Measurements from ENCODE around the gene NGRN.
"Not testable (repeated sequence)": the region's sequence is repeated elsewhere in the genome, so short reads cannot be mapped to it uniquely, and the experiment has no call there.

NGRN gene

GRCh38 chr15:90296316-90296884 lies 30.9 kb downstream of the NGRN start:
- not testable (repeated sequence) for H3K4me3 ChIP-seq (ENCODE audit: low read length in 2 of 2); H3K27me3 ChIP-seq (ENCODE audit: control insufficient read depth in 2 of 2, insufficient read depth in 2 of 2, low read length in 2 of 2); H3K9me3 ChIP-seq (ENCODE audit: control insufficient read depth in 2 of 2, low read length in 2 of 2); H3K9ac ChIP-seq (ENCODE audit: low read depth in 1 of 2, low read length in 2 of 2); H3K27ac ChIP-seq (ENCODE audit: low read depth in 2 of 2, low read length in 2 of 2); H3K4me1 ChIP-seq (ENCODE audit: control insufficient read depth in 2 of 2, insufficient read depth in 2 of 2, low read length in 2 of 2); H3K36me3 ChIP-seq (ENCODE audit: control insufficient read depth in 2 of 2, insufficient read depth in 2 of 2, low read length in 2 of 2)

- Histone ChIP-seq H3K9me3 (ENCODE audit: control insufficient read depth in 2 of 2, low read length in 2 of 2) (no peaks in the 10 kb centered on the region), H3K4me1 (ENCODE audit: control insufficient read depth in 2 of 2, insufficient read depth in 2 of 2, low read length in 2 of 2) (peaks cover 3 to 6% of the 10 kb centered on the region in 2 donors), H3K9ac (ENCODE audit: low read depth in 1 of 2, low read length in 2 of 2) (no peak overlapping the region), H3K27ac (ENCODE audit: low read depth in 2 of 2, low read length in 2 of 2) (no peak overlapping the region), H3K27me3 (ENCODE audit: control insufficient read depth in 2 of 2, insufficient read depth in 2 of 2, low read length in 2 of 2) (no peaks in the 10 kb centered on the region), H3K4me3 (ENCODE audit: low read length in 2 of 2) (no peak overlapping the region), H3K36me3 (ENCODE audit: control insufficient read depth in 2 of 2, insufficient read depth in 2 of 2, low read length in 2 of 2) (no peaks in the 10 kb centered on the region)
Measured at GRCh38 chr15:90297021-90297420, 31.5 kb downstream of the NGRN start.

GRCh38 chr15:90300541-90300940 lies 35.1 kb downstream of the NGRN start:
- Histone ChIP-seq H3K9me3 (ENCODE audit: control insufficient read depth in 2 of 2, low read length in 2 of 2) (no peaks in the 10 kb centered on the region), H3K4me1 (ENCODE audit: control insufficient read depth in 2 of 2, insufficient read depth in 2 of 2, low read length in 2 of 2) (peaks cover 0 to 3% of the 10 kb centered on the region in 2 donors), H3K27me3 (ENCODE audit: control insufficient read depth in 2 of 2, insufficient read depth in 2 of 2, low read length in 2 of 2) (no peaks in the 10 kb centered on the region), H3K27ac (ENCODE audit: low read depth in 2 of 2, low read length in 2 of 2) (no peak overlapping the region), H3K36me3 (ENCODE audit: control insufficient read depth in 2 of 2, insufficient read depth in 2 of 2, low read length in 2 of 2) (no peaks in the 10 kb centered on the region), H3K4me3 (ENCODE audit: low read length in 2 of 2) (no peak overlapping the region), H3K9ac (ENCODE audit: low read depth in 1 of 2, low read length in 2 of 2) (no peak overlapping the region)

GRCh38 chr15:90300988-90301706 lies 35.7 kb downstream of the NGRN start:
- Histone ChIP-seq H3K27me3 (ENCODE audit: control insufficient read depth in 2 of 2, insufficient read depth in 2 of 2, low read length in 2 of 2) (no peaks in the 10 kb centered on the region), H3K4me3 (ENCODE audit: low read length in 2 of 2) (no peak overlapping the region), H3K27ac (ENCODE audit: low read depth in 2 of 2, low read length in 2 of 2) (no peak overlapping the region), H3K9ac (ENCODE audit: low read depth in 1 of 2, low read length in 2 of 2) (no peak overlapping the region), H3K36me3 (ENCODE audit: control insufficient read depth in 2 of 2, insufficient read depth in 2 of 2, low read length in 2 of 2) (no peaks in the 10 kb centered on the region), H3K9me3 (ENCODE audit: control insufficient read depth in 2 of 2, low read length in 2 of 2) (no peaks in the 10 kb centered on the region), H3K4me1 (ENCODE audit: control insufficient read depth in 2 of 2, insufficient read depth in 2 of 2, low read length in 2 of 2) (peaks cover 0 to 3% of the 10 kb centered on the region in 2 donors)

GRCh38 chr15:90301707-90302300 lies 36.3 kb downstream of the NGRN start:
- H3K27ac ChIP-seq (ENCODE audit: low read depth in 2 of 2, low read length in 2 of 2), result no peak overlapping the region
- H3K9me3 ChIP-seq (ENCODE audit: control insufficient read depth in 2 of 2, low read length in 2 of 2), result no peaks in the 10 kb centered on the region
- H3K27me3 ChIP-seq (ENCODE audit: control insufficient read depth in 2 of 2, insufficient read depth in 2 of 2, low read length in 2 of 2), result no peaks in the 10 kb centered on the region
- no peaks in the 10 kb centered on the region for H3K36me3 ChIP-seq (ENCODE audit: control insufficient read depth in 2 of 2, insufficient read depth in 2 of 2, low read length in 2 of 2)
- no peak overlapping the region for H3K4me3 ChIP-seq (ENCODE audit: low read length in 2 of 2)
- peaks cover 3% of the 10 kb centered on the region in 2 donors for H3K4me1 ChIP-seq (ENCODE audit: control insufficient read depth in 2 of 2, insufficient read depth in 2 of 2, low read length in 2 of 2)
- H3K9ac ChIP-seq (ENCODE audit: low read depth in 1 of 2, low read length in 2 of 2), result no peak overlapping the region

GRCh38 chr15:90305355-90305754 lies 39.9 kb downstream of the NGRN start:
- H3K27me3 ChIP-seq (ENCODE audit: control insufficient read depth in 2 of 2, insufficient read depth in 2 of 2, low read length in 2 of 2); H3K27ac ChIP-seq (ENCODE audit: low read depth in 2 of 2, low read length in 2 of 2); H3K36me3 ChIP-seq (ENCODE audit: control insufficient read depth in 2 of 2, insufficient read depth in 2 of 2, low read length in 2 of 2); H3K9ac ChIP-seq (ENCODE audit: low read depth in 1 of 2, low read length in 2 of 2); H3K9me3 ChIP-seq (ENCODE audit: control insufficient read depth in 2 of 2, low read length in 2 of 2); H3K4me3 ChIP-seq (ENCODE audit: low read length in 2 of 2); H3K4me1 ChIP-seq (ENCODE audit: control insufficient read depth in 2 of 2, insufficient read depth in 2 of 2, low read length in 2 of 2): not testable (repeated sequence)

- no peak overlapping the region for H3K9ac ChIP-seq (ENCODE audit: low read depth in 1 of 2, low read length in 2 of 2)
- H3K36me3 ChIP-seq (ENCODE audit: control insufficient read depth in 2 of 2, insufficient read depth in 2 of 2, low read length in 2 of 2), result no peaks in the 10 kb centered on the region
- H3K27me3 ChIP-seq (ENCODE audit: control insufficient read depth in 2 of 2, insufficient read depth in 2 of 2, low read length in 2 of 2), result no peaks in the 10 kb centered on the region
- peaks cover 3% of the 10 kb centered on the region in 2 donors for H3K4me1 ChIP-seq (ENCODE audit: control insufficient read depth in 2 of 2, insufficient read depth in 2 of 2, low read length in 2 of 2)
- H3K27ac ChIP-seq (ENCODE audit: low read depth in 2 of 2, low read length in 2 of 2), result no peak overlapping the region
- H3K9me3 ChIP-seq (ENCODE audit: control insufficient read depth in 2 of 2, low read length in 2 of 2), result no peaks in the 10 kb centered on the region
- no peak overlapping the region for H3K4me3 ChIP-seq (ENCODE audit: low read length in 2 of 2)
Measured at GRCh38 chr15:90305932-90306331, 40.5 kb downstream of the NGRN start.

GRCh38 chr15:90306560-90306959 lies 41.1 kb downstream of the NGRN start:
- H3K27ac ChIP-seq (ENCODE audit: low read depth in 2 of 2, low read length in 2 of 2), result no peak overlapping the region
- H3K27me3 ChIP-seq (ENCODE audit: control insufficient read depth in 2 of 2, insufficient read depth in 2 of 2, low read length in 2 of 2), result no peaks in the 10 kb centered on the region
- no peak overlapping the region for H3K9ac ChIP-seq (ENCODE audit: low read depth in 1 of 2, low read length in 2 of 2)
- H3K36me3 ChIP-seq (ENCODE audit: control insufficient read depth in 2 of 2, insufficient read depth in 2 of 2, low read length in 2 of 2), result no peaks in the 10 kb centered on the region
- H3K4me1 ChIP-seq (ENCODE audit: control insufficient read depth in 2 of 2, insufficient read depth in 2 of 2, low read length in 2 of 2), result peaks cover 0 to 3% of the 10 kb centered on the region in 2 donors
- no peak overlapping the region for H3K4me3 ChIP-seq (ENCODE audit: low read length in 2 of 2)
- H3K9me3 ChIP-seq (ENCODE audit: control insufficient read depth in 2 of 2, low read length in 2 of 2), result no peaks in the 10 kb centered on the region

GRCh38 chr15:90307661-90308060 lies 42.2 kb downstream of the NGRN start:
- Histone ChIP-seq H3K36me3 (ENCODE audit: control insufficient read depth in 2 of 2, insufficient read depth in 2 of 2, low read length in 2 of 2) (no peaks in the 10 kb centered on the region), H3K9me3 (ENCODE audit: control insufficient read depth in 2 of 2, low read length in 2 of 2) (no peaks in the 10 kb centered on the region), H3K27me3 (ENCODE audit: control insufficient read depth in 2 of 2, insufficient read depth in 2 of 2, low read length in 2 of 2) (no peaks in the 10 kb centered on the region), H3K4me3 (ENCODE audit: low read length in 2 of 2) (no peak overlapping the region), H3K9ac (ENCODE audit: low read depth in 1 of 2, low read length in 2 of 2) (no peak overlapping the region), H3K27ac (ENCODE audit: low read depth in 2 of 2, low read length in 2 of 2) (no peak overlapping the region), H3K4me1 (ENCODE audit: control insufficient read depth in 2 of 2, insufficient read depth in 2 of 2, low read length in 2 of 2) (peaks cover 0 to 3% of the 10 kb centered on the region in 2 donors)

- Histone ChIP-seq H3K4me1 (ENCODE audit: control insufficient read depth in 2 of 2, insufficient read depth in 2 of 2, low read length in 2 of 2) (peaks cover 0 to 3% of the 10 kb centered on the region in 2 donors), H3K9ac (ENCODE audit: low read depth in 1 of 2, low read length in 2 of 2) (no peak overlapping the region), H3K27me3 (ENCODE audit: control insufficient read depth in 2 of 2, insufficient read depth in 2 of 2, low read length in 2 of 2) (no peaks in the 10 kb centered on the region), H3K9me3 (ENCODE audit: control insufficient read depth in 2 of 2, low read length in 2 of 2) (no peaks in the 10 kb centered on the region), H3K27ac (ENCODE audit: low read depth in 2 of 2, low read length in 2 of 2) (no peak overlapping the region), H3K36me3 (ENCODE audit: control insufficient read depth in 2 of 2, insufficient read depth in 2 of 2, low read length in 2 of 2) (no peaks in the 10 kb centered on the region), H3K4me3 (ENCODE audit: low read length in 2 of 2) (no peak overlapping the region)
Measured at GRCh38 chr15:90309020-90309419, 43.5 kb downstream of the NGRN start.
